NCI-H1436 (cell line): Measurements from ENCODE around the gene LRRFIP2.
"Not testable (repeated sequence)": the region's sequence is repeated elsewhere in the genome, so short reads cannot be mapped to it uniquely, and the experiment has no call there.

Experiments
- DNase-seq: peaks from one replicate; lab custom pipeline; 2025; lab: John Stamatoyannopoulos, UW

Gene LRRFIP2

GRCh38 chr3:37174532-37175126 is at the start of gene LRRFIP2:
Gene LRRFIP2 (minus strand): TSS chr3:37174582. CDS start chr3:37148983, 25,599 bp downstream.
- no peak for DNase-seq

- no peak for DNase-seq
These were observed 49.2 kb upstream of the LRRFIP2 start for GRCh38 chr3:37223576-37223975.

GRCh38 chr3:37223141-37223558 is 48.8 kb upstream of the LRRFIP2 start:
- DNase-seq = no peak

- not testable (repeated sequence) for DNase-seq
These were observed 48.2 kb upstream of the LRRFIP2 start for GRCh38 chr3:37222542-37222941.

- DNase-seq = no peak
These were observed 47.0 kb upstream of the LRRFIP2 start for GRCh38 chr3:37221407-37221806.

GRCh38 chr3:37219266-37219665 is 44.9 kb upstream of the LRRFIP2 start:
- DNase-seq = no peak

- DNase-seq = no peak
These were observed 43.8 kb upstream of the LRRFIP2 start for GRCh38 chr3:37218206-37218605.

- no peak for DNase-seq
These were observed 42.9 kb upstream of the LRRFIP2 start for GRCh38 chr3:37217098-37217849.

- DNase-seq = no peak
These were observed 42.3 kb upstream of the LRRFIP2 start for GRCh38 chr3:37216597-37217097.

GRCh38 chr3:37214076-37214475 is 39.7 kb upstream of the LRRFIP2 start:
- no peak for DNase-seq

GRCh38 chr3:37210230-37210629 is 35.8 kb upstream of the LRRFIP2 start:
- DNase-seq = no peak

- DNase-seq = not testable (repeated sequence)
These were observed 34.2 kb upstream of the LRRFIP2 start for GRCh38 chr3:37208576-37208975.

- DNase-seq = not testable (repeated sequence)
These were observed 33.6 kb upstream of the LRRFIP2 start for GRCh38 chr3:37208008-37208407.

- not testable (repeated sequence) for DNase-seq
These were observed 31.7 kb upstream of the LRRFIP2 start for GRCh38 chr3:37206041-37206440.

- DNase-seq = no peak
These were observed 29.9 kb upstream of the LRRFIP2 start for GRCh38 chr3:37204314-37204713.

GRCh38 chr3:37202035-37202434 is 27.7 kb upstream of the LRRFIP2 start:
- DNase-seq = no peak

GRCh38 chr3:37200141-37200540 is 25.8 kb upstream of the LRRFIP2 start:
- DNase-seq = no peak

- DNase-seq = no peak
These were observed 24.6 kb upstream of the LRRFIP2 start for GRCh38 chr3:37198996-37199395.

GRCh38 chr3:37198547-37198946 is 24.2 kb upstream of the LRRFIP2 start:
- no peak for DNase-seq

- DNase-seq = no peak
These were observed 23.5 kb upstream of the LRRFIP2 start for GRCh38 chr3:37197810-37198371.

- DNase-seq = no peak
These were observed 20.2 kb upstream of the LRRFIP2 start for GRCh38 chr3:37194533-37194932.

- DNase-seq = no peak
These were observed 16.3 kb upstream of the LRRFIP2 start for GRCh38 chr3:37190667-37191066.

- no peak for DNase-seq
These were observed 14.7 kb upstream of the LRRFIP2 start for GRCh38 chr3:37189109-37189508.
